RWPE2 (cell line): ENCODE measurements around the gene G6PD.

Source experiments
- ATAC-seq: fragments of 200-7000 bp; cut with Tn5 transposase; 3 replicates; pipeline ENCODE4 v1.9.1; 2021; ENCODE audit warnings: low read depth
- DNase-seq: peaks from one replicate; pipeline ENCODE4 v3.0.0-alpha.2; 2020; ENCODE audit warnings: low spot score
- H3K27ac ChIP-seq: fragments of 450-650 bp; 2 replicates; pipeline ENCODE4 v1.5.1; 2017; ENCODE audit warnings: mild to moderate bottlenecking; ENCODE audit not compliant: poor library complexity, severe bottlenecking
- H3K27me3 ChIP-seq: fragments of 250-450 bp; sonication (Bioruptor Pico); 2 replicates; pipeline ENCODE4 v1.5.1; 2021; ENCODE audit warnings: mild to moderate bottlenecking, moderate library complexity; ENCODE audit not compliant: insufficient read depth, poor library complexity, severe bottlenecking
- H3K36me3 ChIP-seq: fragments of 250-450 bp; sonication (Bioruptor Pico); 2 replicates; pipeline ENCODE4 v1.5.1; 2020; ENCODE audit warnings: low read depth, mild to moderate bottlenecking, moderate library complexity
- H3K4me1 ChIP-seq: fragments of 250-450 bp; sonication (Bioruptor Pico); 2 replicates; pipeline ENCODE4 v1.5.1; 2021; ENCODE audit warnings: mild to moderate bottlenecking, moderate library complexity; ENCODE audit not compliant: insufficient read depth, poor library complexity, severe bottlenecking
- H3K4me3 ChIP-seq: fragments of 250-450 bp; sonication (Bioruptor Pico); 2 replicates; pipeline ENCODE4 v1.5.1; 2021; ENCODE audit warnings: mild to moderate bottlenecking, moderate library complexity; ENCODE audit not compliant: severe bottlenecking
- H3K9me3 ChIP-seq: fragments of 250-450 bp; sonication (Bioruptor Pico); 2 replicates; pipeline ENCODE4 v1.5.1; 2021; ENCODE audit warnings: mild to moderate bottlenecking, moderate library complexity; ENCODE audit not compliant: severe bottlenecking
- TF ChIP-seq, protein P1 (sequence below): fragments of 450-650 bp; IDR thresholded peaks from one replicate; pipeline ENCODE4 v1.5.1; 2017; ENCODE audit warnings: mild to moderate bottlenecking, moderate library complexity; ENCODE audit not compliant: poor library complexity, severe bottlenecking

Gene G6PD

DNA sequence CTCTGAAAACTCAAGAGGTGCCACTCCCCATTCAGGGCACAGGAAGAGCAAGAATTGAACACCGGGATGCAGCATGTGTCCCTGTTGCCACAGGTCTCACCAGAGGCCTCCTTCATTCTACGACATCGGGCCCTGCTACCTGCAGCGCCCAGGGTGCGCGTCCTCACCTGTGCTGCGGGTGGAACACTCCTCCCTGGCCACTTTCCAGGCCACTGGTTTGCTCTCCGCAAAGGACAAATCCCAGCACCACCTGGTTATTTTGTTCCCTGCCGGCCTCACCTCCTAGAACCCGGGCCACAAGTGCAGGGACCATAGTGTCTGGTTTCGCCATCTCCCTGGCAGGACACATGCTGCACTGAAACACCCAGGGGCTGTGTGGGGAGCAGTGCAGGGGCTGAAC lies 16.4 kb downstream of the G6PD start:
- Histone ChIP-seq H3K27me3 (no peaks in the 10 kb centered on the region), H3K27ac (no peak overlapping the region), H3K4me1 (peaks cover 19% of the 10 kb centered on the region), H3K9me3 (no peaks in the 10 kb centered on the region), H3K4me3 (no peak overlapping the region), H3K36me3 (peaks cover 16% of the 10 kb centered on the region)
- TF ChIP-seq, protein P1, sequence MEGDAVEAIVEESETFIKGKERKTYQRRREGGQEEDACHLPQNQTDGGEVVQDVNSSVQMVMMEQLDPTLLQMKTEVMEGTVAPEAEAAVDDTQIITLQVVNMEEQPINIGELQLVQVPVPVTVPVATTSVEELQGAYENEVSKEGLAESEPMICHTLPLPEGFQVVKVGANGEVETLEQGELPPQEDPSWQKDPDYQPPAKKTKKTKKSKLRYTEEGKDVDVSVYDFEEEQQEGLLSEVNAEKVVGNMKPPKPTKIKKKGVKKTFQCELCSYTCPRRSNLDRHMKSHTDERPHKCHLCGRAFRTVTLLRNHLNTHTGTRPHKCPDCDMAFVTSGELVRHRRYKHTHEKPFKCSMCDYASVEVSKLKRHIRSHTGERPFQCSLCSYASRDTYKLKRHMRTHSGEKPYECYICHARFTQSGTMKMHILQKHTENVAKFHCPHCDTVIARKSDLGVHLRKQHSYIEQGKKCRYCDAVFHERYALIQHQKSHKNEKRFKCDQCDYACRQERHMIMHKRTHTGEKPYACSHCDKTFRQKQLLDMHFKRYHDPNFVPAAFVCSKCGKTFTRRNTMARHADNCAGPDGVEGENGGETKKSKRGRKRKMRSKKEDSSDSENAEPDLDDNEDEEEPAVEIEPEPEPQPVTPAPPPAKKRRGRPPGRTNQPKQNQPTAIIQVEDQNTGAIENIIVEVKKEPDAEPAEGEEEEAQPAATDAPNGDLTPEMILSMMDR, result no peak
- ATAC-seq, result no peak
- DNase-seq, result no peak

DNA sequence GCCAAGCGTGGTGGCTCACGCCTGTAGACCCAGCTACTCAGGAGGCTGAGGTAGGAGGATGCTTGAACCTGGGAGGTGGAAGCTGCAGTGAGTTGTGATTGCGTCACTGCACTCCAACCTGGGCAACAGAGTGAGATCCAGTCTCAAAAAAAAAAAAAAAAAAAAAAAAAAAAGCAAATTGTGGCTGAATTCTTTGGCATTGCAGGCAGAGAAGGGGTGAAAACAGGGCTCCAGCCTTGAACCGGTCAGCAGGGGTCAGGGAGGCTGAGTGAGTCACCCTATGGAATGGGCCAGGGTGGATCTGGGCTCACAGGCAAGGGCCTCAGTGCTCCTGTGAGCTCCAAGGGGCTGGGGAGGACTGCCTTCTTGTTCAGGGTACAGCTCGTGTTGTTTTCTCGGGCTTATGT lies 17.4 kb downstream of the G6PD start:
- no peak for ATAC-seq
- H3K4me3 ChIP-seq, result no peak overlapping the region
- H3K27me3 ChIP-seq, result no peaks in the 10 kb centered on the region
- TF ChIP-seq, protein P1, result no peak
- peaks cover 19% of the 10 kb centered on the region for H3K4me1 ChIP-seq
- H3K36me3 ChIP-seq, result peaks cover 7% of the 10 kb centered on the region
- no peaks in the 10 kb centered on the region for H3K9me3 ChIP-seq
- H3K27ac ChIP-seq, result no peak overlapping the region
- no peak for DNase-seq

DNA sequence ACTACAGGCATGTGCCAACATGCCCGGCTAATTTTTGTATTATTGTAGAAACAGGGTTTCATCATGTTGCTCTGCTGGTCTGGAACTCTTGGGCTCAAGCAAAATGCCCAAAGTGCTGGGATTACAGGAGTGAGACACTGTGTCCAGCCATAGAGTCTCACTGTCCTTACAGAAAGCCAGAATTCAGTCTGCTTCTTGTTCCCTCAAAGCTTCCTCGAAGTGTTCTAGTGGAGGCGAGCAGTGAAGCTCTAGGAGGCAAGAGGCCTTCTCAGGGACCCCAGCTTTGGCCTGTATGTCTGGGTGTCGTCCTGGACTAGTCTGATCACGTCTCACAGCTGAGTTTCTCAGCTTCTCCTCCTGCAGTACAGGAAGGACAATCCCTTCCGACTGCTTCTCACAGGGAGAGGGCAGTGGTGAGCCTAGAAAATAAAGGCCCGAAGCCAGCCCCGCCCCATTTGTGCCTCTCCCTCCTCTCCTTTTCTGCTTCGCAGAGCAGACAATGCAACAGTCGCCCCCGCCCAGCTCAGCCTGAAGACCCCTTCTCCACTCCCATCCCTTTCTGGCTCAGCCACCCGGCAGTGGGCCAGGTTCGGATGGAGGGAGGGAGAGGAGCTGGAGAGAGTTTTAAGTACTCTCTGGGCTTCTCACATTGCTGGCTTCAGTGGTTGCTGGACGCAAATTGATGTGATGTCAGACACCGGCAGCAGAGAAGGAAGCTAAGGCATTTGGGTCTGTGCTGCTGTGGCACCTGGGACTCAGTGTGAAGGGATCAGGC lies 19.6 kb downstream of the G6PD start:
- no peak for DNase-seq
- Histone ChIP-seq H3K36me3 (no peaks in the 10 kb centered on the region), H3K27me3 (no peaks in the 10 kb centered on the region), H3K4me1 (peaks cover 19% of the 10 kb centered on the region), H3K27ac (peak overlapping the region; percentile 60), H3K9me3 (no peaks in the 10 kb centered on the region), H3K4me3 (no peak overlapping the region)
- peak; percentile 88 for ATAC-seq
- TF ChIP-seq, protein P1, result peak; percentile 53

DNA sequence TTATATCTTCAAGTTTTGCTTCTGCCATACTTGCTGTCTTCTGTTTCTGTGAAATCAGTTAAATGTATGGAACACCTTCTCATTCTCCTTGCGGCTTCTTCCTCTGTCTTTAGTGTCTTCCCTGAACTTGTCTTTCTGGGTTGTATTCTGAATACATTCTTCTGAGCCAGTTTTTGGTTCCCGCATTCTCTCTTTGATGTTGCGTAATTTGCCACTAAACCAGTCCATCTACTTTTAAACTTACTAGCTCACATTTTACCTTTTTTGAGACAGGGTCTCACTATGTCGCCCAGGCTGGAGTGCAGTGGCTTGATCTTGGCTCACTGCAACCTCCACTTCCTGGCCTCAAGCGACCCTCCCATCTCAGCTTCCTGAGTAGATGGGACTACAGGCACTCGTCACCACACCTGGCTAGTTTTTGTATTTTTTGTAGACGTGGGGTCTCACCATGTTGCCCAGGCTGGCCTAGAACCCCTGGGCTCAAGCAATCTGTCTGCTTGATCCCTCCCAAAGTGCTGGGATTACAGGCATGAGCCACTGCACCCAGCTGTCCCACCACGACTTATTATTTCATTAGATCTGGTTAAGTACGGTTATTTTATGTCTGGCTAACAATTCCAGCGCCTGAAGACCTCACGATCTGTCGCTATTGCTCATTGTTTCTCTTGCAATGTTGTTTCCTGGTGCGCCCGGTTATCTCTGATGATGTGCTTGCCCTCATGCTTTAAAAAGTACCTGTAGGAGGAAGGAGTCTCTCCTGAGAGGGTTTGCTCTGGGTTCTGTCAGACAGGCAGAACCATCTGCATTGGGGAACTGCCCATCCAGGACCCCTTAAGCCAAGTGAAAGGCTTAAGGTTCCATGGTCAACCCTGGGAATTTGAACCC lies 20.8 kb downstream of the G6PD start:
- DNase-seq (no peak), ATAC-seq (no peak)
- TF ChIP-seq, protein P1, result no peak
- Histone ChIP-seq H3K27me3 (no peaks in the 10 kb centered on the region), H3K9me3 (no peaks in the 10 kb centered on the region), H3K4me3 (no peak overlapping the region), H3K27ac (peak overlapping the region; percentile 60), H3K36me3 (no peaks in the 10 kb centered on the region), H3K4me1 (peaks cover 19% of the 10 kb centered on the region)

DNA sequence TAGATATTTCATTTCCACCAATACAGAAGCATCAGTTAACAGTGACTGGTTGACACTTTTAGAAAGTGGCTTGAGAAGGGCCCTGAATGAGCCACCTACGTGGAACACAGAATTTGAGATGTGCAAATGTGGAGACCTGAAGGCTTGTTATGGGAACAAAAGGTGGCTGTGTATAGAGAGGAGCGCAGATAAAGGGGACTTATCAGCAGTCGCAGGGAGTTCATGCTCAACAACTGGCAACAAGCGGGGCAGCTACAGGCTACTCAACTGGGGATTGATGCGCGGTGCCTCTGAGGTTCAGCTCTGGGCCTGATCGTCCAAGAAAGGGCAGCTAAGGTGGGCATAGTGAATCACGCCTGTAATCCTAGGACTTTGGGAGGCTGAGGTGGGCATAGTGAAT lies 27.3 kb downstream of the G6PD start:
- ATAC-seq, result no peak
- no peaks in the 10 kb centered on the region for H3K9me3 ChIP-seq
- TF ChIP-seq, protein P1, result no peak

More for the DNA sequence above, 27.3 kb downstream of the G6PD start:
- no peak for DNase-seq
- H3K27me3 ChIP-seq, result no peaks in the 10 kb centered on the region
- no peaks in the 10 kb centered on the region for H3K36me3 ChIP-seq
- no peak overlapping the region for H3K27ac ChIP-seq
- H3K4me1 ChIP-seq, result no peaks in the 10 kb centered on the region
- no peak overlapping the region for H3K4me3 ChIP-seq
